ENCODE measurements around the gene CARD14.

Gene CARD14

DNA sequence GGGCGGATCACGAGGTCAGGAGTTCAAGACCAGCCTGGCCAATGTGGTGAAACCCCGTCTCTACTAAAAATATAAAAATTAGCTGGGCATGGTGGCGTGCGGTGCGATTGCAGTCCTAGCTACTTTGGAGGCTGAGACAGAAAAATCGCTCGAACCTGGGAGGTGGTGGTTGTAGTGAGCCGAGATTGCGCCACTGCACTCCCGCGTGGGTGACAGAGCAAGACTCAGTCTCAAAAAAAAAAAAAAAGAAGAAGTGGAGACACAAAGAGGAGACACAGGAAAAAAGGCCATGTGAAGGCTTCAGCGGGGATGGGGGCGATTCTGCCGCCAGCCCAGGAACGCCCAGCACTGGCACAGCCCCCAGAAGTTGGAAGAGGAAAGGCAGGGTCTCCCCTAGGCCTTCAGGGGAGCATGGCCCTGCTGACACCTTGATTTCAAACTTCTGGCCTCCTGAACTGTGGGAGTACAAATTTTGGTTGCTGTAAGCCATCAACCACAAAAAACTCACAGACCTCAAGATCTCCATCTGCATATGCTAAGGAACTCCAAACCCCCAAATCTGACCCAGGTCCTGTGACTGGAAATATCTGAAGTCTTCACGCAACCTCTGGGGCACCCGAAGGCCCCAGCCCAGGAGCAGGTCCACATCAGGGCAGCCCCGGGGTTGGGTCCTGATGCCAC lies 43.3 kb downstream of the CARD14 start:
- DNase-seq = no peak

DNA sequence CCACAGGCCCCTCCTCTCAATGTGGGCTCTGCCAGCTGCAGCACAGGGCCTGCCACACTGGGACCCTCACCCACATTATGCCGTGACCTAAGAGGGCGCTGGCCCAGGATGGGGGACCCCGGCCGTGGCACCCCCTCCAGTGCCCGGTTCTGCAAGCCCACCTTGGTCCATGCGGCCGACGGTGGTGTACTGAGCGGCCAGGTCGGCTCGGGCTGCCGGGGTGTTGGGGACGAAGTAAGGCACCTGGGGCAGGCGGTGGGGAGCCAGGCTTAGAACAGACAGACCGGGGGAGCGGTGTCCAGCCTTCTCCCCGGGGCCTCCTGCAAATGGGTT lies 43.8 kb downstream of the CARD14 start:
- no peak for DNase-seq

DNA sequence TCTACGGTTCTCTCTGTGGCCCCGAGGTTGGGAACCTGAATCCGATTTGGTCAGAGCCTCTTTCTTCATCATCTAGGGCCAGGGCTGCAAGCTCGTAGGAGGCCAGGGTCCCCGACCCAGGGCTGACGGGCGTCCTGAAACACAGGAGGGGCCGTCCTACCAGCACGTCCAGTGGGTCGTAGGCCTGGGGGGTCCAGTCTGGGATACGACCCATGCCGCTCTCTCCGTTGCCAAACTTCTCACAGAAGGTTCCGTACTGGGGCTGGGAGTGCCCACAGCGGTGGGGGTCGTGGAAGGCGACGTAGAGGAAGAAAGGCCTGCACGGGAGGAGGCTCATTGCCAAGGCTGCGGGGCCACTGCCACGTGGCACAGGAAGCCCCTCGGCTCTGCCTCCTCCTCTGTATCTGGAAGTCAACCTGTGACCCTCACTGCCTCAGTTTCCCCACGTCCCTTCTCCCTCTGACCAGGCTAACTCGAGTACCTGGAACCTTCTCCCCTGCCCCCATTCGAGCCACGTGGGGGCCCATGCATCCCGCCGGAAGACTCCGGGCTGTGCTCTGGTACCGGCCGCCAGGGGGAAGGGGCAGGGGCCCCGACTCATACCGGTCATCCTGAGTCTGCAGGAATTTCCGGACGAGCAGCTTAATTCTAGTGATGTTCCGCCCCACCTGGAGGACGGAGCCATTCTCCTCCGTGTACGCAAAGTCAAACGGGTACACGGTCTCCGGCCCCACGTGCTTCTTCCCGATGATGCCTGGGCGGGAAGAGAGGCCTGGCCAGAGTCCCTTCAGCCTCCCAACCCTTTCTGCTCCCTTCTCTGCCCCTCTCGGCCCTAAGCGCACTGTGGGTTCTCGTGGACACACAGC lies 44.4 kb downstream of the CARD14 start:
- no peak for DNase-seq

DNA sequence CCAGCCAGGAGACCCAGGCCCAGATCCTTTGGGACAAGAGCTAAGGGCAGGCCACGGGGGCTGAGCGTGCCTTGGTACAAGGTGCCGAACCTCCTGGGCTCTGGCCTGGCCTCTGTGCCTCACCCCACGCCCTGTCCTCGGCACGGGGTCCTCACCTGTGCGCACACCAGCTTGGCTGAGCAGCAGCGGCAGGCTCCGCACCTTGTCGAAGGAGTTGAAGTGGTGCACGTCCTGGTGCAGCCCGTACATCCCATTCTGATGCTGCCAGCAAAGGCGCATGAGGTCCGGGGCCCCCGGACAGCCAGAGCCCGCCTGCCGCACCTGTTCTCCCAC lies 45.0 kb downstream of the CARD14 start:
- DNase-seq = no peak

DNA sequence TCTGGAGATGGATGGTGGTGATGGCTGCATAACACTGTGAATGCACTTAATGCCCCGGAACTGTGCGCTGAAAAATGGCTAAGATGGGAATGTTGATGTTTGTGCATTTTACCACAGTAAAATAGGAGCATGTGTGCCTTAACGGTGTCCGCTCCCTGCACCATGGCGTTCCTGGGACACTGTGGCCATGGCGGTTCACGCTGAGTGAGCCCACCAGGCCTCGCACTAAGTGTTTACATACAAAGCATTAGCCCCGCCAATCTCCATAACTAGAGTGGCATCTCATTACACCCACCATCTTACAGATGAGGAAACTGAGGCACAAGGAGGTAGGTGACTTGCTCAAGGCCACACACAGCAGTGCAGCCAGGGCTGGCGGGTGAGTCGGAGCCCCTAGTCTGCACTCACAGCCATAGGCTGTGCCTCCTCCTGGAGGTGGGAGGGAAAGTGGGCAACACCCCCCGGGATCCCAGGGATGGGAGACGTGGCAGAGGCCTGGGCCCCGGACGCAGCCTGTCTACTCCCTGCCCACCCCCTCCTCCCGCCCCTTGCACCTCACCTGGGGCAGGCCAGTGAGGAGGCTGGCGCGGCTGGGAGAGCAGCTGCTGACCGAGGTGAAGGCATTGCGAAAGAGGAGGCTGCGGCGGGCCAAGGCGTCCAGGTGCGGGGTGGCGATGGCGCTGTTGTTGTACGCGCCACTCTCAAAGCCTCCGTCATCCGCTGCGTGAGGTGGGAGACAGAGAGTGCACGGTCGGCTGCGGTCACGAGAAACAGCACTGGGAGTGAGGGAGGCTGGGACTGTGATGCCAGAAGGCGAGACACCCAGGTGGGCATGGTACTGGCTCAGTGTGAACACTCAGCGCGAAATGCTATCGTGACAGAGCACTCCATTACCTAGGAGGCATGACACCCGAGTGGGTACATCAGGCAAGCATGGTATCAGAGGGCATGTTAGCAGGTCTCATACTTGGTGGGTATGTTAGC lies 46.9 kb downstream of the CARD14 start:
- no peak for DNase-seq

DNA sequence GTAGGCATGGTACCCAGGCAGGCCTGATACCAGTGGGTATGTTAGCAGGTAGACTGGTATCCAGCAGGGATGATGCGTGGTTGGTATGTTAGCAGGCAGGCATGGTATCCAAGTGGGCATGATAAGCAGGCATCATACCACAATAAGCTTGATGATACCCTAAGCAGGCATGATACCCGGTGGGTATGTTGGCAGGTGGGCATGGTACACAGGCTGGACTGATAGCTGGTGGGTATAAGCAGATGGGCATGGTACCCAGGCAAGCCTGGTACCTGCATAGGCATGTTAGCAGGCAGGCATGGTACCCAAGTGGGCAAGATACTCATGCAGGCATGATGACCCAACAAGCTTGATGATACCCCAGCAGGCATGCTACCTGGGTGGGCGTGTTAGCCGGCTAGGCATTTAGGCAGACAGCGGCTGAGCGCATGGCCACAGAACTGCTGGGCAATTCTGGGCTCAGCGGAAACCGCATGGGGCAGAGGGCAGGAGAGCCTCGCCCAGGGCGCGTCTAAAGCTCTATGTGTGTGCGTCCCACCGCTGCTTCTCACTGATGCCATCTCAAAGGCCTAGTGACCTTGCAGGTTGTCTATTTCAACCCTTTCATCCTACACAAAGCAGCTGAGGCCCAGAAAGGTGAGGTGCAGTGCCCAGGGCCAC lies 48.0 kb downstream of the CARD14 start:
- DNase-seq = no peak

DNA sequence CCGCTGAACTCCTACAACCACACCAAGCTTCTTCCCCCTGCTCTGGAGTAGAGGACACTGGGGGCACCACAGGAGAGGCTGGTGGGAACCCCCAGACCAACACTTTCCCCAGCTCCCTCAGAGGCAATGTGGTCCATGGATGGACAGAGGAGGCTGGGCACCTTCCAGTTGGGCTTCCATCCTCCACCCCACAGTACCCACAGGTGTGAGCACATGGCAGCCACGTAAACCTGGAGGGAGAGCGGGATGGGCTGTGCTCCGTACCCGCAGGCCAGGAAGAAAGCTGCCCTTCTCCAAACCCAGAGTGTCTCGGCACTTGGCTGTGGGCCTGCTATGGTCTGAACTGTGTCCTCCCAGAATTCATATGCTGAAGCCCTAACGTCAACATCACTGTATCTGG lies 48.6 kb downstream of the CARD14 start:
- no peak for DNase-seq

DNA sequence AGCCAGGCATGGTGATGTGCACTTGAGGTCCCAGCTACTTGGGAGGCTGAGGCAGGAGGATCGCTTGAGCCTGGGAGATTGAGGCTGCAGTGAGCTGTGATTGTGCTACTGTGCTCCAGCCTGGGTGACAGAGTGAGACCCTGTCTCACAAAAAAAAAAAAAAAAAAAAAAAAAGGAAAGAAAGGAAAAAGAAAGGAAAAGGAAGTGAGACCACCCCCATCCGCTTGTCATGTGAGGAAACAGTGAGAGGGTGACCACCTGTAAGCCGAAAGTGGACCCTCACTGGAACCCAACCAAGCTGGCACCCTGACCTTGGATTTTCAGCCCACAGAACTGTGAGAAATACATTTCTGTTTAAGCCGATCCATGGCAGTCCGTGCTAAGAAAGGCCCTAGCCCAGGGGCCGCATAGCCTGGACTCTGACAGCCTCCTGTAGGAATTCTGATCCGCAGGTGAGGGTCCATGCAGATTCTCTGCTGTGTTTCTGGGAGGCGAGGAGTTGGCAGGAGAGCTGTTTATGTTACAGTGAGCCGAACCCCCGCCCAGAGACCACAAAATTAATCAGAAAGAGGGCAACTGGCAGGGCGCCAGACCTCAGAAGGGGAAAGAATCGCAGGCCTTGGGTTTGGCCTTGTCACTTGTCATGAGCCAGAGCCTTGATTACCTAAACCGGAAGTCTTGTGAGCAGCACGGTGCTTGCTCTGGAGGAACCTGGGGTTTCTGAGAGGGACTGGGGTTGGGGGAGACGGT lies 49.4 kb downstream of the CARD14 start:
- peak; percentile 94 for DNase-seq

DNA sequence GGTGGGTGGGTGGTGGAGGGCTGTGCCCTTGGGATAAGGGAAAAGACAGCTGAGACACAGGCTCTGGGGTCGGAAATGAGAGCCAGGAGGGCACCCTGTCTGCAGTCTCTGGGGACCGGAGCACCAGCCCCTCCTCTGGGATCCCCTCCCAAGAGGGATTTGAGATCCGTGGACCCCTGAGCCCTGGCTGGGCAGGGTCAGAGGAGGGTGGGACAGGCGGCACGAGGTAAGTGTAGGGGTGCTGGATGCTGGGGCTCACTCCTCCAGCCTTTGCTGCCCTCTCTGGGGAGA lies 49.9 kb downstream of the CARD14 start:
- no peak for DNase-seq

DNA sequence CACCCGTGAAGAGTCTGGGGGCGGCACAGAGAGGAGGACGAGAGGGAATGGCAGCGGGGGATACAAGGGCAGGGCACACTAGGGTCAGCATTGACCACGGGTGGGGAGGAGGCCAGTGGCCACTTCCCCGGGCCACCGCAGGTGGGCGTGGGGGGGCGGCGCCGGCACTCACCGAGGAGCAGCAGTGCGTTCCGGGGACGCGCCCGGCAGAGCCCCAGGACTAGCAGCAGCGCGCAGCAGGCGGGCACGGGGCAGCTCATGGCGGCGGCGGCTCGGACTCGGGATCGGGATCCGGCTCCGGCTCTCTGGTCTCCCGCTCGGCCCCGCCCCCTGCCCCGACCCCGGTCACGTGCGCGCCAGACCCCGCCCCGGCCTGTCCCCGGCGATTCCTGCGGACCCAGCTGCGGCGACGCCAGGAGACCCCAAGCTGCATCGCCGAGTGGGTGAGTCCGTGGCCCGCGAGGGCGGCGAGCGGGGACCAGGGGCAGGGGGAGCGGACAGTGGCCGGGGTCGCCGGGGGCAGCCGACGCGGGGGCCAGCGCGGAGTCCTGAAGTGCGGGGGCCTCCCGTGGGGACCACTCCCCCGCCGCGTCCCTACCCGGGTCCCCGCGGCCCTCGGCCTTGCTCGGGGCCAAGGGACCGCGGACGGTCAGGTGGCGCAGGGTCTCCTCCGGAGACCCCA lies 50.4 kb downstream of the CARD14 start, which contains the start of the genes SGSH and SLC26A11:
Gene SGSH, minus strand, starts transcription at position 280 of the 682 bp plus-strand sequence. Its CDS starts 20 bp downstream, at position 260.
Gene SLC26A11, plus strand, starts transcription at position 374 of the 682 bp plus-strand sequence. CDS start 1,134 bp downstream, outside the sequence.
- DNase-seq = peak; percentile 57

DNA sequence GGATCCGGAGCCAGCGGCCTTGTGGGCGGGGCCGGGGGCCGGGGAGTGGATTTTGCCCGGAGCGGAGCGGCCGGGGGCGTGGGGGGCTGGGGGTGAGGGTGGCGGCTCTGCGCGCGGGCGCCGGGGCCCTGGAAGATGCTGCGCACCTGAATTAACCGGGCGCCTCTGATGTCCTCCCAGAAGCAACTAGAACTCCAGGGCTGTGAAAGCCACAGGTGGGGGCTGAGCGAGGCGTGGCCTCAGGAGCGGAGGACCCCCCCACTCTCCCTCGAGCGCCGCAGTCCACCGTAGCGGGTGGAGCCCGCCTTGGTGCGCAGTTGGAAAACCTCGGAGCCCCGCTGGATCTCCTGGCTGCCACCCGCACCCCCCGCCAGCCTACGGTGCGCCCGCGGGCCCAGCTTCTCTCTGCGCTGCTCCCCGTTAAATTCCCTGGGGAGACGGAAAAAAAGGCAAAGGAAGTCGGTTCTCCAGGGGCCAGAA lies 50.9 kb downstream of the CARD14 start:
- peak; percentile 5 for DNase-seq

DNA sequence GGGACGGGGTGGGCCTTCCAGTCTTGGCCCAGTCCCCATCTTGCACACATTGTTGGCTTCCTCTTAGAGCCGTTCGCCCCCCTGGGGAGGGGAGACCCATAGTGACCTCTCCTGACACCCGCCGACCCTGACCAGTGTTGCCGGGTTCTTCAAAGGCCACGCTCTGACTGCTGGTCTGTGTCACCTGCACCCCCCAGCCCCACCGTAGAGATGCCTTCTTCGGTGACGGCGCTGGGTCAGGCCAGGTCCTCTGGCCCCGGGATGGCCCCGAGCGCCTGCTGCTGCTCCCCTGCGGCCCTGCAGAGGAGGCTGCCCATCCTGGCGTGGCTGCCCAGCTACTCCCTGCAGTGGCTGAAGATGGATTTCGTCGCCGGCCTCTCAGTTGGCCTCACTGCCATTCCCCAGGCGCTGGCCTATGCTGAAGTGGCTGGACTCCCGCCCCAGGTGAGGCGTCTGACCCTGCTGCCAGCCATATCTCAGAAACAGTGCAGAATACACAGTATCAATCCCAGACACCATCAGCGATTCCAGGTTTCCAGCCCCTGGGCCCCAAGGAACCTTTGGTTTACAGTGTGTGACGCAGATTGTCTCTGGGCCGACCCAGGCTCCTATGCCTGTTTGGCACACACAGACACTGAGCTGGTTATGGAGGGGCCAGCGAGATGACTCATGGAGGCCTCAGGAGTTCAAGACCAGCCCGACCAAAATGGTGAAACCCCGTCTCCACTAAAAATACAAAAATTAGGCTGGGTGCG lies 51.7 kb downstream of the CARD14 start:
- no peak for DNase-seq

DNA sequence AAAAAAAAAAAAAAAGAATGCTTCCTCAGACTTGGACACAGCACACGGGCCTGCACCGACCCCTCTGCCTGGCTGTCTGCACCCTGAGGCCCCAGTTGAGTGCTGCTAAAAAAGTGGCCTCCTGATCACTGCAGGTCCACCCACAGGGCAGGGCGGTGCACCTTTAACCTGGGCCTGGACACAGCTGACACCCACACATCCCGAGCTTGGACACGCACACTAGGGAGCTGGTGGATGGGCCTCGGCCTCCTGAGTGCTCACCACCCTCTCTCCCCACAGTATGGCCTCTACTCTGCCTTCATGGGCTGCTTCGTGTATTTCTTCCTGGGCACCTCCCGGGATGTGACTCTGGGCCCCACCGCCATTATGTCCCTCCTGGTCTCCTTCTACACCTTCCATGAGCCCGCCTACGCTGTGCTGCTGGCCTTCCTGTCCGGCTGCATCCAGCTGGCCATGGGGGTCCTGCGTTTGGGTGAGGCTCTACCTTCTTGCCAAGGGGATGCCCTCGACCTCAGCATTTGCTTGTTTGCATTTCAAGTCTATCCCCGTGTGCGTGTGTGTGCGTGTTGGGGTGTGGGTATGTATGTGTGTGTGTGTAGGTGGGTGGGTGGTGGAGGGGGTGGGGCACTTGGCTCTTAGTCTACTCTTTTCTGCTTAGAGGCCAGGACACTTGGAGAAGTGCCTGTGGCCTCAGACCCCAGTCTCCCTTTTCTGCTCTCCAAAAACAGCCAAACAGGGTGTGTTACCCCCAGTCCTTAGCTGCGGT lies 52.7 kb downstream of the CARD14 start:
- no peak for DNase-seq

DNA sequence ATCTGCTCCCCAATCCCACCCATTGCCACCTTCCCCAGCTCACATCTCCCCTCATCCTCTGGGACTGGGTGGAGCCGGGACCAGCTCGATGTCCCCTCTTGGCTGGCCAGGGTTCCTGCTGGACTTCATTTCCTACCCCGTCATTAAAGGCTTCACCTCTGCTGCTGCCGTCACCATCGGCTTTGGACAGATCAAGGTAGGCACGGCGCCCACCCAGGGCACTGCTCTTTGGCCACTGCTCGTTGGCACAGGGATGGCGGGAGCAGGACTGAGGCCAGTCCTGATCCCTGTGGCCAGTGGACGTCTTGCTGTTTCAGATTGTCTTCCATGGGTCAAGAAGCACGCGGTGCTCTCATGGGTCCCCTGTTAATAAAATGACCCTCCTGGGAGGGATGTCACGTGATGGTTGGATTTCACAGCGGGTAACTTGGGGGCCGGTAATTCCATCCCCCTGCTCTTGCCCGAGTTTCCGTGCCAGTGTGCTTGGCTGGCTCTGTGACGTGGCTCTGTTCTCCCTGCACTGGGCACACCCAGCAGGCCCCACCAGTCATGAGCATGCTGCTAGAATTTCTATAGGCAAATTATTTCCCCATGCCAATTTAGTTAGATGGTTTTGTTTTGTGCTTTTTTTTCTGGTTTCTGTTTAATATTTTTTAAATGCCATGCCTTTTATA lies 53.4 kb downstream of the CARD14 start:
- no peak for DNase-seq

DNA sequence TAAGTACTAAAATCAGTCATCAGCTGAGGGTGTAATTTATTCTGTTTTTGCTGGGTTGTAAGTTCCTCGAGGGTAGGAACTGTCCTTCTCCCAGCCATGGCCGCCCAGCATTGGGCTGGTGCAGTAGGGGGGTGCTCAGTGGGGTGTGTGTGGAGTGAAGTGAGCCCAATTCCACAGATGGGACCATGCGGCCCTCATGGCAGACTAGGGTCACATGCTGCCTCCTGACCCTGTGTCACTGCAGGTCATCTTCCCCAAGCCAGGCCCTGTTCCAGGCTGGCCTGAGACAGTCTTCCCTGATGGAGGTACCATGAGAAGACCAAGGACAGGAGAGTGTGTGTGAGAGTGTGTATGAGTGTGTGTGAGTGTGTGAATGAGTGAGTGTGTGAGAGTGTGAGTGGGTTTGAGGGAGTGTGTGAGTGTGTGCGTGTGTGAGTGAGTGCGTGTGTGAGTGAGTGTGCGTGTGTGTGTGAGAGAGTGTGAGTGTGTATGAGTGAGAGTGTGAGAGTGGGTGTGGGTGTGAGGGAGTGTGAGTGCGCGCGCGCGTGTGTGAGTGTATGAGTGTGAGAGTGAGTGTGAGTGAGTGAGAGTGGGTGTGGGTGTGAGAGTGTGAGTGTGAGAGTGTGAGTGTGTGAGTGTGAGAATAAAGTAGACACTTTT lies 54.1 kb downstream of the CARD14 start:
- no peak for DNase-seq

DNA sequence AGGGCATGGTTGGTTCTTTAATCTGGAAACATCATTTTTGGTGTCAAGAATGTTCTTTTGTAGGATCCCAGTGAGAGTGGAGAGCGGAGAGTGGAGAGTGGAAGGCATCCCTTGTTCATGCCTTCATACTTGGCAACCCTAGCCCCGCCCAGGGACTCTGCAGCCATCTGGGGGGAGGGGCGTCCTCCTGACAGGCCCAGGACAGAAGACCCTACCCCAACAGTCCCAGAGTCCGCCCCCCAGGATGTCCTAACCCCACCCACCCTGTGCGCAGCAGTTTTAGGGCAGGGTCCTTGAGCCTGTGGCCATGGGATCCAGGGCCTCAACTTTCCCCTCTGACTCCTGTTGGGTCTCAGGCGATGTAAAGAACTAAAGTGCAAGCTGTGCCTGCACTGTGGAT lies 54.9 kb downstream of the CARD14 start:
- no peak for DNase-seq

DNA sequence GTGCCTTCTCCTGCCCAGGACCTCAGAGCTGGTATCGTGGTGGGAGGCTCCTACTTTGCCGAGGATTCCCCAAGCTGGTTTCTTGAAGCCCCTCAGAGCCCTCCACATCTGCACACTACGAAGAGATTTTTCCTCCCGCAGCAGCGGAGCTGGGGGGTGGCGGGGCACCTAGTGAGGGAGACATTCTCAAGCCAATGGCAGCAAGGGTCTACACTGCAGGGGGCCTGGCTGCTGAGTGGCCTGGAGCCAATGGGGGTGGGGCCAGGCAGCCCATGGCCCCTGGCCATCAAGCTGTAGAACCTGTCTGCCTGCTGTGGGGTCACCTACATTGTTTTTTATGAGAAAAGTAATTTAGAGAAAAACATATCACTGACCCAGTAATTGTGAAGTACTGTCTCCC lies 55.4 kb downstream of the CARD14 start:
- DNase-seq = no peak

DNA sequence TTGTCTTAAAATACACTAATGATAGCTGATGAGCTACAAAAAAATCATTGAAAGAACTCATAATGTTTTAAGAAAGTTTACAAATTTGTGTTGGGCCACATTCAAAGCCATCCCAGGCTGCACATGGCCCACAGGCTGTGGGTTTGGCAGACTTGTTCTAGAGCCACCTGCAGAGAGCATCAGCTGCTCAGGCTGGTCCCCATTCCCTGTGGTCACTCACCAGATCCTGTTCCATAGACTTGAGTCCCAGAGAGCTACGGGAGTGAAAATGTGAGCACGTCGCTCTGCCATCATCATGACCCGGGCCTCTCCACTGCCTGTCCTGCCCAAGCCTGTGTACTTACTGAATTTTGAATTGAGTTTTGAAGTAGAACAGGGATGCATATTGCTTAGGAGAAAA lies 57.3 kb downstream of the CARD14 start:
- DNase-seq = no peak

DNA sequence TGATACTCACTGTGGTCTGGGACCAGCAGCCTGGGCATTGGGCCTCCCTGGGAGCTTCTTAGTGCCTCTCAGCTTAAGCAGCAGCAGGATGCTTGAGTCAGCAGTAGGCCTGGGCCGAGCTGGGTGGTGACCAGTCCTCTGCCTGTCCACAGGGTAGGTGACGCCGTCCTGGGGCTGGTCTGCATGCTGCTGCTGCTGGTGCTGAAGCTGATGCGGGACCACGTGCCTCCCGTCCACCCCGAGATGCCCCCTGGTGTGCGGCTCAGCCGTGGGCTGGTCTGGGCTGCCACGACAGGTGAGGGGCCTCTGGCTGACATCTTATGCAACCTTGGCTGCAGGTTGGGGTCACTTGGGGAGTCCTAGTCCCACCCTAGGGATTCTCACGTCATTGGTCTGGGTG lies 57.8 kb downstream of the CARD14 start:
- DNase-seq = no peak

Measured in activated CD4-positive, alpha-beta T cell treated with anti-CD3 and anti-CD28 coated beads, Interleukin-2, amount 50 U/mL, for 1 hour (primary cell).